ENCODE data around the gene DUSP1.

The DUSP1 gene

DNA sequence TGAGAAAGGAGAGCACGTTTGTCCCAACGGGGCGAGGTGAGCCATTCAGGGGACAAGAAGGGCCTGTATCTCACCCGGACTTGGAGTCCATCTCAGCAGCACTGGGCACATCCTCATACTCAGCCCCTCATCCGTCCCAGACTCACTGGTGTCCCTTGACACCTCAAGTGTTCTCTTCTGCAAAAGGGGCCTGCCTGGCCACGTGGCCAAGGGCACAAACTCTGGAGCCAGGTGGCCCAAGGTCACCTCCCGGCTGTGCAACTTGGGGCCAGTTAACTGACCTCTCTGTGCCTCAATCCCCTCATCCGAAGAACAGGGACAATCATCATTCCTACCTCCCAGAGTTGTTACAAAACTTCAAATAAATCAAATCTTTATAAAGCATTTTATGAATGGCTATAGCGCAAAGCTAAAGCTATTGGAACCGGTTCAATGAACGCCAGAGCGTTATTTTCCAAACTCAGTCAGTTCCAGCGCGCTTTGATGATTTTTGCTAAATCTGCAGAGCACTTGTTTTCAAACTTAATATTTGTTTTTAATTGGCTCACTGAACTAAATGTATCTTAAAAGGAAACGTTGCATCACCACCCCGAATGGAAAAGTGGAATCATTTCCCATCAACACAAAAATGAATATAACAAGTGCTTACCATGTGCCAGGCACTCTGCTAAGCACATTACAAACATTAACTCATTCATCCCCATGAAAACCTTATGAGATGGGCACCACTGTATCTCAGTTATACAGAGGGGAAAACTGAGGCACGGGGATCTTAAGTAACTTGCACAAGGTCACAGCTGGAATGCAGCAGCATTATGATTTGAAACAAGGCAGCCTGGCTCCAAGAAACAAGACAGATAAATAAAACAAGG lies 49.3 kb downstream of the DUSP1 start:
- no peak for DNase-seq

DNA sequence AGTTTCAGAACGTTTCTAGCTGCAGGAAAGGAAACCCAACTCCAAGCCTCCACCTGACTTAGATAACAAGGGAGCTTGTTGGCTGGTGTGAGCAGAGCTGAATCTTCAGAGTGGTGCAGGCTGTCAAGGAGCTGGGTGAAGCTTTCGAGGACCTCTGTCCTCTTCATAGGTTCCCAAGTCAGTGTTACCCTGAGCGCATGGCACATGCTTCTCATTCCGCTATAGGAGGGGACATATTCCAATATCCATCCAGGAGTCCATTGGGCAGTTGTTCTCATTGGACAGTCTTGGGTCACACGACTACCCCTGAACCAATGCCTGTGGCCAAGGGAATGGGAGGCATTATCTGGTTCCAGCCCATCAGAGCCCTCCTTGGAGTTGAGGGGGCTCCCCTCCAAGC lies 50.3 kb downstream of the DUSP1 start:
- DNase-seq, result no peak

DNA sequence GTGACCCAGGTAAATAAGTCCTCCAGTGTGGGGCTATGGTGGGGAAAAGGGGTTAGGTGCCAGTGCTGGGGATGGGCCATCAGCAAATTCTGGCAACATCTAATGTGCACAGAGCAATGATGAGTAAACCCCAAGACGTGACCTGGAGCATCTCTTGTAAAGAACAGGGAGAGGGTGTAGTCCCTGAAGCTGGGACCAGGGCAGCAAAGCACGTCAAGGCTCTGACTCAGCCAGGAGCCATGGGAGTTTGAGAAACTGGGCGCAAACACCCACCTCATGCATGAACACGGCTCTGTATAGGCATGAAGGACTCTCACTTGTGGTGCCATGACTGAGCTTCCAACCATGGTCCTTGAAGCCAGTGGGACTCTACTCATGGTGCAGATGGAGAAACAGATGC lies 51.8 kb downstream of the DUSP1 start:
- no peak for DNase-seq

DNA sequence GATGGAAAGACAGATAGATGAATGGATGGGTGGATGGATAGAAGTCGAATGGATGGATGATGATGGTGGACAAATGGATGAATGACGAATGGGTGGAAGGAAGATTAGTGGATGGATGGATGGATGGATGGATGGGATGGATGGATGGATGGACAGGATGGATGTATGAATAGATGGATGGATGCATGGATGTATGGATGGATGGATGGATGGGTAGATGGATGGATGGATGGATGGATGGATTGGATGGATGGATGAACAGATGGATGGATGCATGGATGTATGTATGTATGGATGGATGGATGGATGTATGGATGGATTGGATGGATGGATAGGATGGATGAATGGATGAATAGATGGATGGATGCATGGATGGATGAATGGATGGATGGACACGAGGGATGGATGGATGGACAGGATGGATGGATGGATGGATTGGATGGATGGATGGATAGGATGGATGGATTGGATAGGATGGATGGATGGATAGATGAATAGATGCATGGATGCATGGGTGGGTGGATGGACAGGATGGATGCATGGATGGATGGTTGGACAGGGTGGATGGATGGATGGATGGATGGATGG lies 52.4 kb downstream of the DUSP1 start:
- DNase-seq, result no peak
